ENCODE results near the gene ASCC2. TPM values are rescaled to one million over a fixed set of nuclear protein-coding genes. Genes with fewer than 3 reads are reported as not detected.

ASCC2 gene
- total RNA-seq, 2 donors from 2014 or later: 44.2 to 45.5 TPM

DNA sequence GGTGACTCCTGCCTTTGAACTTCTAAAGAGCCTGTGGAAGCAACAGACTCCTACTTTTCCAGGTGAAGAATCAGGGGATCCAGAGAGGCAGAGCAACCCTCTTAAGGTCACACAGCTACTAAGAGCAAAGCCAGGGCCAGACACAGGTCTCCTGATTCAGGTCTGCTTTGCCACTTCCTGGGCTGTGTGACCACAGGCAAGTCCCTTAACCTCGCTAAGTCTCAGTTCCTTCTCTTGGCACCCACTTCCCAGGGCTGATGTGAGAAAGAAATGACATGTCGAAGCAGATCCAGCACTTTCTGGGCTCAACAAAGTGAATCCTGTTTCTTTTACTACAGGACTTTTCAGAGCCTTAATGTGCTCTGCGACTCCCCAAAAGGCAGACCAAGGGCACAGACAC is 40.7 kb downstream of the ASCC2 start:
- Mint-ChIP-seq H3K4me3 (no peak overlapping the region), H3K4me1 (peaks cover 11% of the 10 kb centered on the region), H3K9me3 (no peaks in the 10 kb centered on the region), H3K27me3 (ENCODE audit: insufficient read depth) (no peaks in the 10 kb centered on the region), H3K27ac (no peak overlapping the region), H3K36me3 (ENCODE audit: low read depth) (peaks cover 38% of the 10 kb centered on the region)
- 90 to 100% methylated on average over 1 to 3 of the region's 3 CpGs for WGBS, 2 experiments (ENCODE audit: insufficient coverage in 1 of 2, insufficient read length in 1 of 2)
- peaks cover 4% of the 10 kb centered on the region for H3K4me1 ChIP-seq (ENCODE audit: control insufficient read depth, insufficient read depth, low read length)
- peaks cover 68% of the 10 kb centered on the region for H3K36me3 ChIP-seq (ENCODE audit: control insufficient read depth, insufficient read depth, low read length)
- H3K4me3 ChIP-seq (ENCODE audit: low read length): no peak overlapping the region
- no peaks in the 10 kb centered on the region for H3K9me3 ChIP-seq (ENCODE audit: control insufficient read depth, low read length)
- no peak overlapping the region for H3K27ac ChIP-seq (ENCODE audit: low read depth, low read length)
- H3K9ac ChIP-seq (ENCODE audit: extremely low read depth, low read length, poor library complexity, severe bottlenecking): no peak overlapping the region
- H3K27me3 ChIP-seq (ENCODE audit: control insufficient read depth, insufficient read depth, low read length, poor library complexity, severe bottlenecking): no peaks in the 10 kb centered on the region
- DNase-seq: no peak
- TF ChIP-seq, protein P1, sequence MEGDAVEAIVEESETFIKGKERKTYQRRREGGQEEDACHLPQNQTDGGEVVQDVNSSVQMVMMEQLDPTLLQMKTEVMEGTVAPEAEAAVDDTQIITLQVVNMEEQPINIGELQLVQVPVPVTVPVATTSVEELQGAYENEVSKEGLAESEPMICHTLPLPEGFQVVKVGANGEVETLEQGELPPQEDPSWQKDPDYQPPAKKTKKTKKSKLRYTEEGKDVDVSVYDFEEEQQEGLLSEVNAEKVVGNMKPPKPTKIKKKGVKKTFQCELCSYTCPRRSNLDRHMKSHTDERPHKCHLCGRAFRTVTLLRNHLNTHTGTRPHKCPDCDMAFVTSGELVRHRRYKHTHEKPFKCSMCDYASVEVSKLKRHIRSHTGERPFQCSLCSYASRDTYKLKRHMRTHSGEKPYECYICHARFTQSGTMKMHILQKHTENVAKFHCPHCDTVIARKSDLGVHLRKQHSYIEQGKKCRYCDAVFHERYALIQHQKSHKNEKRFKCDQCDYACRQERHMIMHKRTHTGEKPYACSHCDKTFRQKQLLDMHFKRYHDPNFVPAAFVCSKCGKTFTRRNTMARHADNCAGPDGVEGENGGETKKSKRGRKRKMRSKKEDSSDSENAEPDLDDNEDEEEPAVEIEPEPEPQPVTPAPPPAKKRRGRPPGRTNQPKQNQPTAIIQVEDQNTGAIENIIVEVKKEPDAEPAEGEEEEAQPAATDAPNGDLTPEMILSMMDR (conservative IDR thresholded peaks at IDR 0.05): no peak

DNA sequence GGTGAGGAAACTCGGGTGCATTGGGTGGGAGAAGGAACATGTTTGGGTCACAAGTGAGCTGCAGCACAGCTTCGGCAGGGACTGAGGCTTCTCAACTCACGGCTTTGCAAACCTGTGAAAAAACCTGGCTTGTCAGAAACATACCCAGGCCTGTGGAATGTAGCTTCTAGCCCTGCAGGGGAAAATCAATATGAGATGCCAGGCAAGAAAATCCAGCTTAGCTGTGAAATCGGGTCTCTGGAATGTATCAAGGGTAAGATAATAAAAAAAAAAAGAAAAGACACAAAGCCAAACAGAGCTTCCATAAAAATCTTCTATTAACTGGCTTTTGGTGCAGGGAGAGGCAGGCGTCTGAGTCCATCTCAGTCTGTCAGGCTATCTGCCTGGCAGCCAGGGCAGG is 42.4 kb downstream of the ASCC2 start:
- Mint-ChIP-seq H3K4me1 (peaks cover 2% of the 10 kb centered on the region), H3K36me3 (ENCODE audit: low read depth) (peaks cover 33% of the 10 kb centered on the region), H3K27me3 (ENCODE audit: insufficient read depth) (no peaks in the 10 kb centered on the region), H3K27ac (peak overlapping the region; percentile 52), H3K9me3 (no peaks in the 10 kb centered on the region), H3K4me3 (no peak overlapping the region)
- TF ChIP-seq, protein P1 (conservative IDR thresholded peaks at IDR 0.05): no peak
- WGBS, 2 experiments (ENCODE audit: insufficient coverage in 1 of 2, insufficient read length in 1 of 2): 85 to 92% methylated on average over 4 to 5 of the region's 5 CpGs
- peaks cover 60% of the 10 kb centered on the region for H3K36me3 ChIP-seq (ENCODE audit: control insufficient read depth, insufficient read depth, low read length)
- no peak overlapping the region for H3K27ac ChIP-seq (ENCODE audit: low read depth, low read length)
- no peak for DNase-seq
- no peaks in the 10 kb centered on the region for H3K4me1 ChIP-seq (ENCODE audit: control insufficient read depth, insufficient read depth, low read length)
- H3K27me3 ChIP-seq (ENCODE audit: control insufficient read depth, insufficient read depth, low read length, poor library complexity, severe bottlenecking): no peaks in the 10 kb centered on the region
- H3K9ac ChIP-seq (ENCODE audit: extremely low read depth, low read length, poor library complexity, severe bottlenecking): no peak overlapping the region
- no peak overlapping the region for H3K4me3 ChIP-seq (ENCODE audit: low read length)
- H3K9me3 ChIP-seq (ENCODE audit: control insufficient read depth, low read length): no peaks in the 10 kb centered on the region

DNA sequence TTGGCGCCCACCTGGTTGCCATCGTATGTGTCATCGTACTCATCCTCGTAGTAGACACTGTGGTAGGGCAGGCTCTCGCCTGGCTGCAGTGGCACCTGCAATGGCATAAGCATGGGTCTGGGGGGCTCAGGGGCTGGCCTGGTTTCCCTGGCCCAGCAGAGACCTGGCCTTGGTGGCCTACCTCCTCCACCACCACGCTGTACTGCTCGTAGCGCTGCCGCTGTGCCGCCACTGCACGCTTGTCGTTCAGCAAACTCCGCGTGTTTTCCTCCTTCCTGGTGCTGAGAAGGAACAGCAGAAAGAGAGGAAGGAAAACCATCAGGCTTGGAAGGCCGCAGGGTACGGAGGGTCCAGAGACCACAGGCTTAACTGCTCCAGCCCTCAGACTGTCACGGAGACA is 44.7 kb downstream of the ASCC2 start:
- Mint-ChIP-seq H3K36me3 (ENCODE audit: low read depth) (peaks cover 39% of the 10 kb centered on the region), H3K4me3 (no peak overlapping the region), H3K27ac (no peak overlapping the region), H3K9me3 (no peaks in the 10 kb centered on the region), H3K4me1 (peaks cover 2% of the 10 kb centered on the region), H3K27me3 (ENCODE audit: insufficient read depth) (no peaks in the 10 kb centered on the region)
- TF ChIP-seq, protein P1 (conservative IDR thresholded peaks at IDR 0.05): no peak
- peaks cover 54% of the 10 kb centered on the region for H3K36me3 ChIP-seq (ENCODE audit: control insufficient read depth, insufficient read depth, low read length)
- H3K9ac ChIP-seq (ENCODE audit: extremely low read depth, low read length, poor library complexity, severe bottlenecking): no peak overlapping the region
- no peaks in the 10 kb centered on the region for H3K9me3 ChIP-seq (ENCODE audit: control insufficient read depth, low read length)
- WGBS, 2 experiments (ENCODE audit: insufficient coverage in 1 of 2, insufficient read length in 1 of 2): 89 to 95% methylated on average over 17 of the region's 17 CpGs
- no peak for DNase-seq
- no peaks in the 10 kb centered on the region for H3K27me3 ChIP-seq (ENCODE audit: control insufficient read depth, insufficient read depth, low read length, poor library complexity, severe bottlenecking)
- H3K4me3 ChIP-seq (ENCODE audit: low read length): no peak overlapping the region
- H3K27ac ChIP-seq (ENCODE audit: low read depth, low read length): no peak overlapping the region
- H3K4me1 ChIP-seq (ENCODE audit: control insufficient read depth, insufficient read depth, low read length): no peaks in the 10 kb centered on the region
